Renal cortex interstitium (tissue), 11 donors: ENCODE measurements around the gene INPP5A. TPM values are rescaled to one million over a fixed set of nuclear protein-coding genes. Genes with fewer than 3 reads are reported as not detected.
A peak's percentile ranks its signal among the peaks of the same experiment; 100 is the strongest.

Experiments used
- DNase-seq, 11 donors: peaks; one replicate each; pipeline ENCODE4 v3.0.0-alpha.2; 2013; ENCODE audit warnings: low read depth in 9 of 11, low spot score in 4 of 11; ENCODE audit errors: extremely low read depth in 1 of 11
- polyA plus RNA-seq, 3 donors: library from polyadenylated mRNA; unstranded; fragments of 120-200 nt; gene quantifications; one replicate each; pipeline ENCODE4 v1.2.1, GENCODE V29; 2013; ENCODE audit not compliant: insufficient read length in 3 of 3

The INPP5A gene
- polyA plus RNA-seq, 3 donors = 30.7 to 33.1 (median 31.3) TPM

DNA sequence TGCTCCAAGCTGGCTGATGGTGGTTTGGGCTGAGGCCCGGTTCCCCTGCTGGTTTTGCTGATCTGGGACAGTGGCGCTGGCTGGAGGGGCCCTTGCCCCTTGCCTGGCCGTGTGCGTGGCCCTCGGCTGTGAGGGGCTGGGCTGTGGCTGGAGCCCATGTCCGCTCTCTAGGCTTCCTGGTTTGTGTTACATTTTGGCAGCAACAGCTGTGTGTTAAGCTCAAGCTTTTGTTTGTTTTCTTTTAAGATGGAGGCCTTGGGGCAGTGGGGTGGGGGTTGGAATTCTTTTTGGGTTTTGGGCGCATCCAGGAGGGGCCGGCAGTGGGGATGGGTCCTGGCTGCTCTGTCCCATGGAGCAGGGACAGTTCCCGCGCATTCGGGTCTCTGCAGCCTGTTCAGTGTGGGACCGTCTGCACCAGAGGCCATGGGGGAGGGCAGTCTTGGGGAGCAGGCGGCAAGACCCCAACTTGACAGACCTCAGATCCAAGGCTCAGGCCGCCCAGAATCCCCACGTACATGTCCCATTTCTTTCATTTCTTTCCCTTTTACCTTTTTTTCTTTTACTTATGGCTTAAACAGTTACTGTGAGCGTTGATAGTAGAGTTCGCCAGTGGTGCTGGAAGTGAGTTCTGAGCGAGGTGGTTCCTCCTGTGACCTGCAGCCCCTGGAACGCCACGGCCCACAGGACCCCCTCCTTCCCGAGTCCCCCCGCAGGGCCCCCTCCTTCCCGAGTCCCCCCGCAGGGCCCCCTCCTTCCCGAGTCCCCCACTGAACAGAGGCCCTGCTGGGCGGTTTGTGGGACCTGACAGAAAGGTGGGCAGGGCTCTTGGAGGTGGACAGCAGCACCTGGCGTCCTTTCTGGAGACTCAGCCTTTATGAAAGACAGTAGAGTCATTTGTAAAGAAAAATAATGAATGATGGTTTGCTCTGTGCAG is 75.3 kb downstream of the INPP5A start:
- peak in 2 of 11 donors; percentile 32 to 59 for DNase-seq

- no peak for DNase-seq
Observed at GRCh38 chr10:132613566-132614348, 76.2 kb downstream of the INPP5A start.

DNA sequence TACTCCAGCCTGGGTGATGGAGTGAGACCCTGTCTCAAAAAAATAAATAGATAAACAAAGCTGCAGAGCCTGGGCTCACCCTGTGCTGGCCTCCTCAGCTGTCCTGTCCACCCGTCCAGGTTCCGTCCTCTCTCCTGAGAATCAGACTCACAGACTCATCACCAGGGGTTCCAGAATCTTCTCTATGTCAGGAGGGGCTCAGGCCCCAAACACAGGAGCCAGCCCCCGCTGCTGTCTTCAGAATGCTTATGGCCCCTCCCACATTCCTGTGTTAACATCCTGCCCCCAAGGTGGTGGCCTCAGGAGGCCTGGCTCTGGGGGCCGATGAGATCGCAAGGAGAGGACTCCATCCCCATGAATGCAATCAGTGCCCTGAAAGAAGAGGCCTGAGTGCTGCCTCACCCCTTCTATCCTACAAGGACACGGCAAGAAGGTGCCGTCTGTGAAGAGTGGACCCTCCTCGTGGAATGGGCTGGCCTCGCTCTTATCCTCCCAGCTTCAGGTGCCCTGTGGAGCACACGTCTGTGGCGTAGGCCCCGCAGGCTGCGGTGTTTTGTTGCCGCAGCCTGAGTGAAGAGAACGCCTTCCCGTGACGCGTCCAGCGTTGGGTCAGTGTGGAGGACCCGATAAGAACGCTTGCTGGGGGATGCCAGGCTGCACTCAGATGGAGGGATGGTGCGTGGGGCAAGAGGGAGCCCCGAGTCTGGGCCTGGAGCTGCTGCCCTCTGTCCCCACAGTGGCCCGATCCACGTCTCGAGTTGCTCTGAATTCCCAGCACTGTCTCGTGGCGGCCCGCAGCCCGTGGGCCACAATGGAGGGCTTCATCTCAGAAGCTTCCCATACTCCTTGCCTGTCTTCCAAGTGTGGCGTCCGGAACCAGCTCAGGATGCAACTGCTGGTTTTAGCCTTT is 77.1 kb downstream of the INPP5A start:
- no peak for DNase-seq

DNA sequence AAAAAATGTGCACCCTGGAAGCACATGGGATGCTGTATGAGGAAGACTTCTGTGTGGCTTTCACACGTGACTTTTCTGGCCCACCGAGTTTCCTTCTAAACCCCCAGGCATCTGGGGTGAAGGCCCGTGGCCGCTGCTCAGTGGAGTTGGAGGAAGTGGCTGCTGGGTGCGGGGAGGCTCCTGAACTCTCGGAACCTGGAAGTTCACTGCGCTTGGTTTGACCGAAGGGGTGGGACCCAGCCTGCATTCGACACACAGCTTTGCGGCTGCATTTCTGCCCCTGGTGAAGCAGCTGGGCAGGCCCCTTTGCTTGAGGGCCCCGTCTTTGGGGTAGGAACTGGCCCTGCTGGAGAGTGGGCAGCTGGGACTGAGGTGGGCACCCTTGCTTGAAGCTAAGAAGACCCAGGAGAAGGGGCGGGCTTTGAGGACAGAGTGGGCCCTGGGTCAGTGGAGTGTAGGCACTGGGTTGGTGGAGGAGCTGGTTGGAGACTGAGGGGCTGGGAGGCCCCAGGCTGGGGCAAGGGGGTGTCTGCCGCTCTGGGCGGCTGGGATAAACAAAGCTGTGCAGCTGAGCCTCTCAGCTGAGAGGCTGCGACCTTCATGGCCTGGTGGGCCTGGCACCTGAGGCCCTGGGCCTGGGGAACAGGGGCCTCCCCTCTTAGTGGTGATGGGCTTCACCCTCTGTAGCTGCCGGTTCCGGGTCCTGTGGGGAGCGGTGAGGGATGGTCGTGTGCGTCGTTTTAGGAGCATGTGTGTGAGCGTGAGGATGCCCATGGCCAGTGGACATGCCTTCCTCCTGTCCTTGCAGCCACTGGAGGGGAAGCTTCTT is 78.0 kb downstream of the INPP5A start:
- DNase-seq = no peak

GRCh38 chr10:132616170-132616995 is 78.8 kb downstream of the INPP5A start:
- no peak for DNase-seq

GRCh38 chr10:132616996-132617736 is 79.6 kb downstream of the INPP5A start:
- no peak for DNase-seq

- no peak for DNase-seq
Observed at GRCh38 chr10:132617737-132618052, 80.1 kb downstream of the INPP5A start.

GRCh38 chr10:132618158-132618919 is 80.8 kb downstream of the INPP5A start:
- DNase-seq = no peak

- no peak for DNase-seq
Observed at GRCh38 chr10:132619927-132620326, 82.3 kb downstream of the INPP5A start.

- no peak for DNase-seq
Observed at GRCh38 chr10:132624061-132624846, 86.7 kb downstream of the INPP5A start.

GRCh38 chr10:132624847-132625471 is 87.4 kb downstream of the INPP5A start:
- no peak for DNase-seq

GRCh38 chr10:132626019-132626760 is 88.6 kb downstream of the INPP5A start:
- no peak for DNase-seq

- no peak for DNase-seq
Observed at GRCh38 chr10:132626761-132627665, 89.4 kb downstream of the INPP5A start.
